Activated CD4-positive, CD25-positive, alpha-beta regulatory T cell (primary cell): ENCODE measurements around the gene PICALM.
"Not testable (repeated sequence)": the region's sequence is repeated elsewhere in the genome, so short reads cannot be mapped to it uniquely, and the experiment has no call there.

ENCODE experiments used
- DNase-seq, 4 experiments: peaks; one replicate each; lab custom pipeline; 2025; lab: John Stamatoyannopoulos, UW

PICALM gene

GRCh38 chr11:85941380-85941973 lies 127.4 kb downstream of the PICALM start:
- no peak for DNase-seq

GRCh38 chr11:85939099-85940015 lies 129.5 kb downstream of the PICALM start:
- DNase-seq: no peak

DNA sequence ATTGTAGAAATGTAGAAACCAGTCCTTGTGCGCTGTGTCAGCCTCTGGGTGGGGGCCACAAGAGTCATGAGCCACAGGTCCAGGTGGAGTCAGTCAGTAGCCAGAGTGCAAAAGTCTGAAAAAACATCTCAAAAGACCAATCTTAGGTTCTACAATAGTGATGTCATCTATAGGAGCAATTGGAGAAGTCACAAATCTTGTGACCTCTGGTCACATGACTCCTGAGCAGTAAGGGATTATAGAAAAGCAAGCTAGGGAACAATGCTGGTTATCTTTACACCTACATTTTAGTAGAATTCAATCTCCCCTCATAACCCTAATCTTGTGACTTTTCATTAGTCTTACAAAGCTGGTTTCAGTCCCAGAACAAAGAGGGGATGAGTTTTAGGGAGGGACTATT lies 131.0 kb downstream of the PICALM start:
- DNase-seq: no peak

GRCh38 chr11:85935751-85936150 lies 133.1 kb downstream of the PICALM start:
- no peak for DNase-seq

DNA sequence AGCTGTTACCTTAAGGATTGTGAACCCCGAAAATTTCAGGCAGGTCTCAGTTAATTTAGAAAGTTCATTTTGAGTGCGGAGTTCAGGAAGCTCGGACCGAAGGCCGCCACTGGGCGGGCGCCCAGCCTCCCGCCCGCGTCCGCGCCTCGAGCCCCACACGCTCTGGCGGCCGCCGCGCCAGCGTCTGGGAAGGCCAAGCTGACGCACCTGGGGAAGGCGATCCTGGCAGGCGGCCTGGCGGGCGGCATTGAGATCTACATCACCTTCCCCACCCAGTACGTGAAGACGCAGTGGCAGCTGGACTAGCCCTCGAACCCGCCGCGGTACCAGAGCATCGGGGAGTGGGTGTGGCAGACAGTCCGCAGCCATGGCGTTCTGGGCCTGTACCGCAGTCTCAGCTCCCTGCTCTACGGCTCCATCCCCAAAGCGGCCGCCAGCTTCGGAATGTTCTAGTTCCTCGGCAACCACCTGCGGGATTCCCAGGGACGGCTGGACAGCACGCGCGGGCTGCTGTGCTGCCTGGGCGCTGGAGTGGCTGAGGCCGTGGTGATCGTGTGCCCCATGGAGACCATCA lies 134.2 kb downstream of the PICALM start:
- no peak for DNase-seq

DNA sequence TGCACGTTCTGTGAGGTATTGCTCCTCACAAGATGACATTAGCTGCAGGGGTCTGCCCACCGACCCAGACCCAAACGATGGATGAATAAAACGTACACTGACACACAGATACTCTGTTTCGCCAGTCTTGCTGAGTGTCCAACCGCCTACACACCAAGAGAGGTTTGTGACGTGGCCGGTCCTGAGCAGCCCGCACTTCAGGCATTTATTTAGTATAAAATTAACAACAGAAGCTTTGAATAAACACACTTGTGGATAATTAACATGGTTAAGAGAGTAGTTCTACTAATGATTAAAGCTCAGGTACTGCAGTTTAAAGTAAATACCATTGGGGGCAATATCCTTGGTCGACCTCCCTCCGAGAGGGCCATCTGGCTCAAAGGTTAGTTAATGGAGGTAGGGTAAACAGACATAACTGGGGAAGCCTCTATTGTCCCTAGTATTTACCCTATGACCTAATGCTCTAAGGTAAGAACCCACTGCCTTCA lies 138.0 kb downstream of the PICALM start:
- no peak for DNase-seq

- DNase-seq: not testable (repeated sequence)
Measured at GRCh38 chr11:85926653-85927214, 142.2 kb downstream of the PICALM start.

- no peak for DNase-seq
Measured at GRCh38 chr11:85923455-85923854, 145.4 kb downstream of the PICALM start.

GRCh38 chr11:85922367-85922766 lies 146.5 kb downstream of the PICALM start:
- no peak for DNase-seq

- no peak for DNase-seq
Measured at GRCh38 chr11:85918910-85919794, 149.7 kb downstream of the PICALM start.

GRCh38 chr11:85914425-85914824 lies 154.5 kb downstream of the PICALM start:
- DNase-seq: no peak

DNA sequence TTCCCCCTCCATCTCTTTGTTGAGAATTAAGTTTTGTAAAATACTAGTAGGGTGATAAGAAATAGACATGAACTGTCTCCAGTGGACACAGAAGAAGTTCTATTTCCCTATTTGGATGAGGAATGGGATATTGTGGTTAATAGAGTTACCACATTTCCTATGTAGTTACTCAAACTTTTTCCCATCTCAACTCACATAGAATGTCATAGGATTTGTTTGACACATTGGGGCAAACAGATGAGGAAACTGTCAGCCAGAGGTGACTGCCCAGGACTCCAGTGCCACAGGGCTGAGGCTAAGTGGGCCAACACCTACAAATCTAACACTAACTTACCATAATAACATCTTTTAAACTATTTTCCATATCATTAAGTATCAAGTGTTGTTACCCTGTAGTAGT lies 155.4 kb downstream of the PICALM start:
- no peak for DNase-seq

- no peak for DNase-seq
Measured at GRCh38 chr11:85912414-85912813, 156.5 kb downstream of the PICALM start.
